Measurements from ENCODE around the gene USP35. TPM values are rescaled to one million over a fixed set of nuclear protein-coding genes. Genes with fewer than 3 reads are reported as not detected.
"Not testable (repeated sequence)": the region's sequence is repeated elsewhere in the genome, so short reads cannot be mapped to it uniquely, and the experiment has no call there.

The USP35 gene
- total and polyA plus RNA-seq, 2 donors (not counting 1 experiment from before 2014, with no cell fraction given): 4.6 to 13.0 TPM

GRCh38 chr11:78171951-78172350, 16.8 kb upstream of the USP35 start:
- no peaks in the 10 kb centered on the region for H3K9me3 ChIP-seq (ENCODE audit: control insufficient read depth, insufficient read depth, low read depth, low read length)
- H3K4me2 ChIP-seq (ENCODE audit: extremely low read depth, insufficient read depth, low read length): no peak overlapping the region
- H3K27me3 ChIP-seq (ENCODE audit: control insufficient read depth, insufficient read depth, low read length): no peaks in the 10 kb centered on the region
- H3K9ac ChIP-seq (ENCODE audit: insufficient read depth, low read length): no peak overlapping the region
- TF ChIP-seq CTCF (conservative IDR thresholded peaks at IDR 0.05 in 1 of 2, IDR thresholded peaks at IDR 0.05 in 1 of 2; ENCODE audit: low read depth in 1 of 2, low read length in 2 of 2) (no peak), EZH2 (IDR thresholded peaks at IDR 0.05; ENCODE audit: low read length, missing control alignments) (no peak)
- peaks cover 16% of the 10 kb centered on the region for H3K4me1 ChIP-seq (ENCODE audit: control insufficient read depth, extremely low read depth, insufficient read depth, low read length)
- no peak for DNase-seq (ENCODE audit: low read depth in 2 of 2)
- no peak overlapping the region for H3K27ac ChIP-seq (ENCODE audit: insufficient read depth, low read length)
- no peaks in the 10 kb centered on the region for H4K20me1 ChIP-seq (ENCODE audit: control insufficient read depth, extremely low read depth, insufficient read depth, low read length)
- no peak overlapping the region for H3K4me3 ChIP-seq (replicated peaks in 1 of 4; ENCODE audit: control extremely low read depth in 1 of 4, insufficient read depth in 1 of 4, low read depth in 3 of 4, low read length in 4 of 4)
- H2AFZ ChIP-seq (ENCODE audit: low read length): no peak overlapping the region
- no peaks in the 10 kb centered on the region for H3K79me2 ChIP-seq (ENCODE audit: control insufficient read depth, insufficient read depth, low read length)
- H3K36me3 ChIP-seq (ENCODE audit: control insufficient read depth, insufficient read depth, low read length): peaks cover 4% of the 10 kb centered on the region

GRCh38 chr11:78175862-78176261, 12.9 kb upstream of the USP35 start:
- H2AFZ ChIP-seq (ENCODE audit: low read length); H3K27me3 ChIP-seq (ENCODE audit: control insufficient read depth, insufficient read depth, low read length); H3K36me3 ChIP-seq (ENCODE audit: control insufficient read depth, insufficient read depth, low read length); H3K4me1 ChIP-seq (ENCODE audit: control insufficient read depth, extremely low read depth, insufficient read depth, low read length); H3K9me3 ChIP-seq (ENCODE audit: control insufficient read depth, insufficient read depth, low read depth, low read length); H4K20me1 ChIP-seq (ENCODE audit: control insufficient read depth, extremely low read depth, insufficient read depth, low read length); H3K79me2 ChIP-seq (ENCODE audit: control insufficient read depth, insufficient read depth, low read length); H3K9ac ChIP-seq (ENCODE audit: insufficient read depth, low read length); H3K27ac ChIP-seq (ENCODE audit: insufficient read depth, low read length); H3K4me3 ChIP-seq (replicated peaks in 1 of 4; ENCODE audit: control extremely low read depth in 1 of 4, insufficient read depth in 1 of 4, low read depth in 3 of 4, low read length in 4 of 4); DNase-seq (ENCODE audit: low read depth in 2 of 2); H3K4me2 ChIP-seq (ENCODE audit: extremely low read depth, insufficient read depth, low read length): not testable (repeated sequence)

- H3K36me3 ChIP-seq (ENCODE audit: control insufficient read depth, insufficient read depth, low read length): peaks cover 4% of the 10 kb centered on the region
- H3K27me3 ChIP-seq (ENCODE audit: control insufficient read depth, insufficient read depth, low read length): no peaks in the 10 kb centered on the region
- H3K4me3 ChIP-seq (replicated peaks in 1 of 4; ENCODE audit: control extremely low read depth in 1 of 4, insufficient read depth in 1 of 4, low read depth in 3 of 4, low read length in 4 of 4): no peak overlapping the region
- no peaks in the 10 kb centered on the region for H3K9me3 ChIP-seq (ENCODE audit: control insufficient read depth, insufficient read depth, low read depth, low read length)
- no peak overlapping the region for H2AFZ ChIP-seq (ENCODE audit: low read length)
- H3K27ac ChIP-seq (ENCODE audit: insufficient read depth, low read length): no peak overlapping the region
- H3K79me2 ChIP-seq (ENCODE audit: control insufficient read depth, insufficient read depth, low read length): no peaks in the 10 kb centered on the region
- TF ChIP-seq EZH2 (IDR thresholded peaks at IDR 0.05; ENCODE audit: low read length, missing control alignments) (no peak), CTCF (conservative IDR thresholded peaks at IDR 0.05 in 1 of 2, IDR thresholded peaks at IDR 0.05 in 1 of 2; ENCODE audit: low read depth in 1 of 2, low read length in 2 of 2) (no peak)
- H3K4me1 ChIP-seq (ENCODE audit: control insufficient read depth, extremely low read depth, insufficient read depth, low read length): no peaks in the 10 kb centered on the region
- H4K20me1 ChIP-seq (ENCODE audit: control insufficient read depth, extremely low read depth, insufficient read depth, low read length): no peaks in the 10 kb centered on the region
- no peak overlapping the region for H3K4me2 ChIP-seq (ENCODE audit: extremely low read depth, insufficient read depth, low read length)
- DNase-seq (ENCODE audit: low read depth in 2 of 2): no peak
- H3K9ac ChIP-seq (ENCODE audit: insufficient read depth, low read length): no peak overlapping the region
Measured at GRCh38 chr11:78176605-78177141, 12.0 kb upstream of the USP35 start.

Measured in fibroblast of lung (primary cell).